Bone marrow (tissue), 2 donors: ENCODE measurements around the gene CHPF2.
A peak's percentile ranks its signal among the peaks of the same experiment; 100 is the strongest.

ENCODE experiments used
- DNase-seq, 2 donors: peaks; one replicate each; lab custom pipeline; 2025; lab: John Stamatoyannopoulos, UW

The CHPF2 gene

GRCh38 chr7:151204383-151205032 is 27.8 kb upstream of the CHPF2 start:
- DNase-seq: no peak

GRCh38 chr7:151205730-151206129 is 26.6 kb upstream of the CHPF2 start:
- no peak for DNase-seq

DNA sequence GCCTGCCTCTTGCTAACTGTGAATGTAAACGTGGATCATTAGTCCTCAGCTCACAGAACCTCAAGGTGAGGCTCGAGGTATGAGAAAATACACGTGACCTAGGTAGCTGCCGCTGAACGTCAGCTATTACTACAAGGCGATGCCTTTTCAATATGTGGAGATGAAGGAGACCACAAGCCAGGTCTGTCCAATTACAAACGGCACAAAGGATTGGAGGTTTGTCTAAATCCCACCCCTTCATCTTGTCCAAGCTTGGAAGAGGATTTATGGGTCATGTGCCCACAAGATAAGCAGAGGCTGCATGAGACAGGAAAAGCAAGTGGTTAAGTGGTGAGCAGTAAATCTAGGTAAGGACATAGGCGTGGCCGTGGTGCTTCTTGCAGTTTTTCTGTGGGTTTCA is 25.4 kb upstream of the CHPF2 start:
- DNase-seq: no peak

GRCh38 chr7:151207315-151207714 is 25.0 kb upstream of the CHPF2 start:
- no peak for DNase-seq

DNA sequence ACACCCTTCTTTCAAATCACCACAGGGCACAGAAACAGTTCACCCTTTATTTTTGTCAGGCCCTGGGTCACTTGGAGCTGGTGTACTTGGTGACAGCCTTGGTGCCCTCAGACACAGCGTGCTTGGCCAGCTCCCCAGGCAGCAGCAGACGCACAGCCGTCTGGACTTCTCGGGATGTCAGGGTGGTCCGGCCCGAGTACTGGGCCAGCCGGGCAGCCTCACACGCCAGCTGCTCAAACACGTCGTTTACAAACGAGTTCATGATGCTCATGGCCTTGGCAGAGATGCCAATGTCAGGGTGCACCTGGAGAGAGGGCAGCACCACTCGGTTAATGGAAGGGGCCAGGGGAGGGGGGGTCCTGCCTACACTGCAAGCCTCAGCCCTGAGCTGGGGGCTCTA is 24.5 kb upstream of the CHPF2 start:
- no peak for DNase-seq

DNA sequence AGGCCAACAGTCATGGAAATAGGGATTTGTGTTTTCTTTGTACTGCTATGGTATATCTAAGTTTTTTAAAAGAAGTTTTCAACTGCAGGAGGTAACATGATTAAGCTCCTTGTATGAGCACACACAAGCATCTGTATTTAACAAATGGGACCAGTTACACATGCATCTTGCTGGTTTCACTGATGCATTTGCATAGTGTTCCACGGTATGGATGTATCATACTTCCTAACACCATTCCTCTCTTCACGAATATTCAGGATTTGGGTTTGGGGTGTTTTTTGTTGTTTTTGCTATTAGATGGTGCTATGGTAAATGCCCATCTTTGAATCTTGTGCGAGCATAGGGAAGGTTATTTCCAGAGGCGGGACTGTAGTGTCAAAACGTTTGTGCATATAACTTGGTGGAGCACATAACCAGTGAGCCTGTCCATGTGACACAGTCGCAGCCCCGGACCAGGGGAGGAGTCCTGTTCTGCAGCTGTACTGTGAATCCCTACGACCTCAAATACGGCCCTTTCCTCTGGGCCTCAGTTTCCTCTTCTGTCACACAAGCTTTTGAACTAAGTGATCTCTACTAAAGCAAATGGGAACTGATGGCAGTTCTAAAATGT is 23.9 kb upstream of the CHPF2 start:
- no peak for DNase-seq

GRCh38 chr7:151209588-151209987 is 22.7 kb upstream of the CHPF2 start:
- DNase-seq: no peak

GRCh38 chr7:151210087-151210854 is 22.0 kb upstream of the CHPF2 start, which contains the start of gene H2BK1:
TSS of gene H2BK1 (minus strand) at chr7:151210488. CDS start at chr7:151210318, 170 bp downstream.
- DNase-seq: no peak

DNA sequence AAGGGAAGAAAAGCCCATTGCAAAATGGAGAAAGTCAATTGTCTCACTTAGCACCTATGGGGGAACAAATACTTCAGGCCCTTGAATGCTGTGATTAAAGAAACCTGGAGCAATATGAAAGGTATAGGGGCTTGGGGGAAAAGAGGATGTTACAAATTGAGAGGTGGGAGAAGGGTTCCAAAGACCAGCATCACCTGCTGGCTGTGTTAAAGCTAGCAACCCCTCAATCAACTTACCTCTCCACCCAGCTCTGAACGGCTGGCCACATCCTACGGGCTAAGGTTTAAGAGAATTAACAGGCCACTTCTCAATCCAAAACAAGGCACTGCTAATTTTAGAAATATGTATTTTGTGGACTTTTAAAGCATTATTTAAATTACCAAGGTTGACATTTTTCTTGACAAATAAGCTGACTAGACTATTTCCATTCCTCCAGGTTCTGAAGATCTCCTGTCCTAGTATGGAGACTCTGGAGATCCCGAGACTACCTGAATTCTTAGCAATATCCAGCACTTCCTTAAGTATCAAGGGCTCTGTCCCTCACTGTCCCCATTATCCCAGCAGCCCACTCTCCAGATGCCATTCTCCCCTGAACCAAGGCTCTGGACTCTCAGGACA is 21.0 kb upstream of the CHPF2 start:
- DNase-seq: no peak

GRCh38 chr7:151212626-151213025 is 19.7 kb upstream of the CHPF2 start:
- no peak for DNase-seq

DNA sequence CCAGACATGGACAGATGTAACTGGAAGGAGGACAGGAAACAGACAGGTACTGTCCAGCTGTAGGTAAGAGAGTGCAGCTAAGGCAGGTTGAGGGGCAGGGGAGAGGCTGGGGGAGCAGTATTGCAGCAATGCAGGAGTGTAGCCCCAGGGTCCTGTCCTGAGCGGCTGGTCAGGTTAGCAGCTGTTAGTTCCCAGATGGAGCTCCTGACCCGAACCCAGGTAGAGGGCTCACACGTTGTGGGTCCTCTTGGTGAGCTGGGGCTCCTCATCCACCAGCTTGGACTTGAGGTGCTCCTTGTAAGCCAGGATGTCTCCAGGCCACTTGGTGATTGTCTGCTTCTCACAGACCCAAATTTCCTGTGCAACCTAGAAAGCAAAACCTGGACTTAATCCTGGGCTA is 18.5 kb upstream of the CHPF2 start:
- DNase-seq: no peak

DNA sequence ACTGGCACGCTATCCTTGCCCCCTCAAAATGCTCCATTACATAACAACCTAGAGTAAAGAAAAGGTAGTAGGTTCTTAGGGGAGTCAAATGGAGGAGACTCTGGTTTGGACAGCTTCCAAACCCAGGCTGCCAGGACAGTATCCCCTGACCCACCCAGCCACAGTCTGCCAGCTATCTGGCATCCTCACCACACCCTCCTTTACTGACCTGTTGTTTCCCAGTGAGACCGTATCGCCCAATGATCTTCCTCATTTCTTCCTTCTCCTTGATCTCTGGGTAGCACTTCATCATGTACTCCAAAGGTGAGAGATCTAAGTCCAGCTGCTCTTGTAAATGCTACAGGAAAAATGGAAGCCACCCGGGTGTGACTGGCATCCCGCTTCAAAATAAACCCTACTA is 16.9 kb upstream of the CHPF2 start:
- DNase-seq: no peak

GRCh38 chr7:151218170-151218569 is 14.1 kb upstream of the CHPF2 start:
- DNase-seq: no peak

DNA sequence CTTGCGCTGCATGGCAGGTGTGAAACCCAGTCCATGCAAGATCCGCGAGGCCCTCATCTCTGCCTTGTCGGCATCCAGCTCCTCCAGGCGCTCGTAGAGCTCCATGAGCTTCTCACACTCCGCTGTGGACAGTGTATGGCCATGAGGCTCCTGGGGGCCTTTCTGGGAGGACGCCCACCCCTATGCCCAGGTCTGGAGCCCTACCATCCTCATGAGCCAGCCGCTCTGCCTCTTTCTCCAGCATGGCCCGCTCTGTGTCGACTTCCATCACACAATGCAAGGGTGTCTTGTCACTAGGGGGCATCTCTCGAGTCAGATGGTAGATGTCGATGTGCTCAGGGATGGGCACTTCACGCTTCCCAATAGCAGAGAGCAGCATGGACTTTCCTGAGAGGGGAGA is 8.6 kb upstream of the CHPF2 start:
- no peak for DNase-seq

GRCh38 chr7:151225948-151226510 is 6.3 kb upstream of the CHPF2 start:
- no peak for DNase-seq

GRCh38 chr7:151226560-151226874 is 5.8 kb upstream of the CHPF2 start:
- DNase-seq: no peak

DNA sequence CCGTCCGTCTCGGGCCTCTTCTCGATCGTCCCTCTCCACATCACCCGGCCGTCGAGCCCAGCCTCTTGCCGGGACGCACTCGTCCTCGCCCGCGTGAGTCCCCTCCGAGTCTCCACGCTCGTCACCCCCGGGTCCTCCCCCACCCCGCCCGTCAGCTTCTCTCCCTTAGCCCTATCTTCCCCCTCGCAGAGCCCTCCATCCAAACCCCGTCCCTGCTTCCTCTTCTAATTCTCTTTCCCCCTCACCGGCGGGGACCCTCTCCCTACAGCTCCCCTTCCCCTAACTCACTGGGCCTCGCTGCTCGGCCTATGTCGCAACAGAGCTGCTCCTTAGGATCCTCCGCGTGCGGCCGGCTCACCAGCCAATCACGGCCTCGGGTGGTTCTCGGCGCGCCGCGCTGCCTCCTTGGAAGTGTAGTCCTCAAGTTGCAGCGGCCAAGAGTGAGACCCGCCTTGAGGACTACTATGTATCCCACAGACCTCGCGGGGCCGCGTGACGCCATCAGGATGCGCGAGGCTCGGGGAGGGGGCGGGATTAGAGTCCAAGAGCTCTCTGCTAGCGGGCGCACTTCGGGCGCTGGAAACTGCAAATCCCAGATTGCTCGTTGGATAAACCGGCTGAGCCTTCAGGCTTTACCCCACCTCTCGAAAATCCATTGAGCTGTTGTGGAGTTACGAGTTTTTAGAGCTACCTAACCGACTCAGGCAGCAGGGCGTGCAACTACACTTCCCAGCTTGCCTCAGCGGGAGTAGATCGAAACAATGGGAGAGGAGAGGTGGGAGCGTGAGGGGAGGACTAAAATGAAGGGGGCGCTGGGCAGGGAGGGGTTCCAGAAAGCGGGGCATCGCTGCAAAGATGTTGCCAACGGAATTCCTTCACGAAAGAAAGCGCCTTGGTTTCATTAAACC is 5.2 kb upstream of the CHPF2 start, which contains the start of gene ABCF2:
ABCF2 (minus strand) TSS at position 331 of the 908 bp plus-strand sequence. CDS start 747 bp downstream, outside the sequence.
- peak; percentile 86 to 95 for DNase-seq

- no peak for DNase-seq
These were observed 4.0 kb upstream of the CHPF2 start for GRCh38 chr7:151228024-151228866.

- DNase-seq: no peak
These were observed 3.0 kb upstream of the CHPF2 start for GRCh38 chr7:151229249-151229648.

DNA sequence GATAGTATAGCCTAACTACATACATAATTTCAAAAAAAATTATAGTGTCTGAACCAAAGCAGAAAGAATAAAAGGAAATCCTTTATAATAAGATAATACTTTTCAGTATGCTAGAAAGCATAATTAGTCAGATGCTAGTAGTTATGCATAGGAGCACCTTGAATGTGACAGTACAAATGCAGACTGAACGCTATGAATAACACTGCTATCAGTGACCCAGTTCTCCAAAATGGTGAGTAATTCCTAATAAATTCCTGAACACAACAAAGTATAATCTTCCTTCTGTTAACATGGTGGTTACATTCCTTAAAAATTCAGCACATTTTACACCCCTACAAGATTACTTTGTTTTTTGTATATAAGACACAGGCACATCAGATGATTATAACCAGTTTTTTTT is 1.2 kb upstream of the CHPF2 start:
- DNase-seq: no peak
